Activated CD8-positive, alpha-beta memory T cell treated with anti-CD3 and anti-CD28 coated beads for 36 hours (primary cell): ENCODE results near the gene ATP8A2. TPM values are rescaled to one million over a fixed set of nuclear protein-coding genes. Genes with fewer than 3 reads are reported as not detected.
"Not testable (repeated sequence)": the region's sequence is repeated elsewhere in the genome, so short reads cannot be mapped to it uniquely, and the experiment has no call there.

Experiments used
- CTCF ChIA-PET: fragments of 350-600 bp; sonication (Branson Sonifier 250); formaldehyde crosslinking; loops from one replicate; lab custom pipeline; 2021; ENCODE audit warnings: antibody characterized with exemption; lab: Charles Lee
- POLR2A ChIA-PET: fragments of 350-600 bp; sonication (Branson Sonifier 250); formaldehyde crosslinking; loops from one replicate; lab custom pipeline; 2021; ENCODE audit warnings: antibody characterized with exemption; lab: Charles Lee
- total RNA-seq, 2 experiments: library from RNA; stranded (reverse); gene quantifications; one replicate each; pipeline ENCODE4 v1.2.3, GENCODE V29; 2021

ATP8A2 gene
- total RNA-seq = under 1 TPM; 0.75 to 0.97 TPM

GRCh38 chr13:25371875-25372283, at the start of gene ATP8A2:
Gene ATP8A2 (plus strand): TSS chr13:25371974. CDS start chr13:25372213, 239 bp downstream.
- CTCF ChIA-PET = no interaction called here
- POLR2A ChIA-PET = no interaction called here

GRCh38 chr13:25324100-25324499, 47.7 kb upstream of the ATP8A2 start:
- CTCF ChIA-PET = no interaction called here
- POLR2A ChIA-PET = interaction anchor here (0.6 kb wide), 1 partner anchor 60 kb away, joined by 3 read pairs; no protein-coding TSS in a partner anchor

- ChIA-PET POLR2A (no interaction called here), CTCF (no interaction called here)
Measured at GRCh38 chr13:25329706-25330105, 42.1 kb upstream of the ATP8A2 start.

- CTCF ChIA-PET = no interaction called here
- POLR2A ChIA-PET = no interaction called here
Measured at GRCh38 chr13:25330541-25330940, 41.2 kb upstream of the ATP8A2 start.

DNA sequence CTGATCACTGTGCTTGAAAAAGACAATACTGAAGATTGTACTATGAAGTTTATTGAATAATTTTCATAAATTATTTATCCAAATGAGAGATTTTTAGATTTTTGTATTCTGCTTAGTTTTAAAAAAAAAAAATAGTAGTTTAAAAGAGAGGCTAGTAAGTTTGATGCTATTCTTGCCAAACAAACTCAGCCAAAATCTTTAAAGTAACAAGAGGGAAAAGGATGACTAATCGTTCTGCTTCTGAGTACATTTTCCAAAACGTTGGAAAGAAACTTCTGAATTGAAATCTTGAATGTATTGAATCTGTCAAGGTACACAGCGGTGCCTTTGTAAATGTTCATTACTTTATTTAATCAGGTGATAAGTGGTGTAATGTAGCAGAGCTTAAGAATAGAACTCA, 35.9 kb upstream of the ATP8A2 start:
- ChIA-PET POLR2A (no interaction called here), CTCF (no interaction called here)

- CTCF ChIA-PET = no interaction called here
Measured at GRCh38 chr13:25345576-25345975, 26.2 kb upstream of the ATP8A2 start.

GRCh38 chr13:25347151-25347550, 24.6 kb upstream of the ATP8A2 start:
- ChIA-PET CTCF (no interaction called here), POLR2A (no interaction called here)

More at GRCh38 chr13:25345576-25345975, 26.2 kb upstream of the ATP8A2 start:
- POLR2A ChIA-PET = no interaction called here

- CTCF ChIA-PET = no interaction called here
Measured at GRCh38 chr13:25351404-25351803, 20.4 kb upstream of the ATP8A2 start.

DNA sequence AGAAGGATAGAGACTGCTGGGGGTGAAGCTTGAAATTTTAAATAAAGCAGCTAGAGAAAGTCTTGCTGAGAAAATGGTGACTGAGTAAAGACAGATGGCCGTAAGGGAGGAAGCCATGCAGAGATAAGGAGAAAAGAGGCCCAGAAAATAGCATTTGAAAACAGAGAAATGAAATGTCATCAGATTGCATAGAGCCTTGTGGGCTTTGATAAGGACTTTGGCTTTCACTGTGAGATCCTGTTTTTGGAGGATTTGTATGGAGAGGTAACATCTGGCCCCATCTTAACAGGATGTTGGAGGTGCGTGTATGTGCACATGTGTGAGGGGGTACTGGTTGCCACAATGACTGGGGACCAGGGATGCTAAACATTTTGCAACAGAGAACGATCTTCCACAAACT, 19.5 kb upstream of the ATP8A2 start:
- ChIA-PET CTCF (no interaction called here), POLR2A (no interaction called here)

More at GRCh38 chr13:25351404-25351803, 20.4 kb upstream of the ATP8A2 start:
- POLR2A ChIA-PET = no interaction called here

DNA sequence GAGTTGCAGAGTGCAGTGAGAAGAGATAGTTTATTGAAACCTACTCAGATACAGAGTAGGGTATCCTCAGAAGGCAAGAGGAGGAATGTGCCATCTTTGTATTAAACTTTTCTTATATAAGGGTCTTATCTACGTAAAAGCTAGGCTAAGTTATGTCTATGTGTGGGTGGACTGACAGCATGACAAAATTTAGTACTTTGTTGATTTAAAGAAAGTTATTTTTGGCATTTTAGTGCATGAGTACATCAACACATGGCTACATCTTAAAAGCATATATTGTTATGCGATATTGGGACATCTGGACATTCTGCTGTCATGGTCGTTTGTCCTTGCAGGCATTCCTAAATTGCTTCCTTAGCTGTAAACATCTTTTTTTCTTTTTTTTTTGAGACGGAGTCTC, 19.0 kb upstream of the ATP8A2 start:
- CTCF ChIA-PET = no interaction called here
- POLR2A ChIA-PET = no interaction called here

DNA sequence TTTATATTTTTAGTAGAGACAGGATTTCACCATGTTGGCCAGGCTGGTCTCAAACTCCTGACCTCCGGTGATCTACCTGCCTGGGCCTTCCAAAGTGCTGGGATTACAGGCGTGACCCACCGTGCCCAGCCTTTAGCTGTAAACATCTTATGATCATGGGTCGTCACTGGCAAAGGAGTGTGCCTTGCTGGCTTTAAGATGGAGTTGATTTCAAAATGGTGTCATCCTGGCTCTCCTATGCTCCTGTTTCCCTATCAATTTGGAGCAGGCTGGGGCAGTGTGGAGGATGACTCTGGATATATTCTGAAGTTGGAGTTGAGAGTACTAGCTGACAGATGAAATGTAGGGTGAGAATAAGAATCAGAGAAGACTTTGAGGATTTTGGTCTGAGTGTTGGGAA, 18.4 kb upstream of the ATP8A2 start:
- ChIA-PET CTCF (no interaction called here), POLR2A (no interaction called here)

GRCh38 chr13:25354377-25354776, 17.4 kb upstream of the ATP8A2 start:
- POLR2A ChIA-PET = no interaction called here
- CTCF ChIA-PET = interaction anchor here (1.0 kb wide), 1 partner anchor 11 kb away, joined by 3 read pairs; no protein-coding TSS in a partner anchor

DNA sequence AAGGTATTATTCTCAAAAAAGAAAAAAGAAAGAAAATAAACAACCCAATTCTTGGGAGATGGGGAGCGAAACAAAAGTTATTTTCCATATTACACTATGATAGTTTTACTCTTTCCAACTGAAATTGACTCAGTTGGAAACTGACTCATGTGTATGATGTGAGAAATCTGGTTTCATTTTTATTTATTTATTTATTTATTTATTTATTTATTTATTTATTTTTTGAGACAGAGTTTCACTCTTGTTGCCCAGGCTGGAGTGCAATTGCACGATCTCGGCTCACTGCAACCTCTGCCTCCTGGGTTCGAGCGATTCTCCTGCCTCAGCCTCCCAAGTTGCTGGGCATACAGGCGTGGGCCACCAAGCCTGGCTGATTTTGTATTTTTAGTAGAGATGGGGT, 11.3 kb upstream of the ATP8A2 start:
- POLR2A ChIA-PET, CTCF ChIA-PET: not testable (repeated sequence)

DNA sequence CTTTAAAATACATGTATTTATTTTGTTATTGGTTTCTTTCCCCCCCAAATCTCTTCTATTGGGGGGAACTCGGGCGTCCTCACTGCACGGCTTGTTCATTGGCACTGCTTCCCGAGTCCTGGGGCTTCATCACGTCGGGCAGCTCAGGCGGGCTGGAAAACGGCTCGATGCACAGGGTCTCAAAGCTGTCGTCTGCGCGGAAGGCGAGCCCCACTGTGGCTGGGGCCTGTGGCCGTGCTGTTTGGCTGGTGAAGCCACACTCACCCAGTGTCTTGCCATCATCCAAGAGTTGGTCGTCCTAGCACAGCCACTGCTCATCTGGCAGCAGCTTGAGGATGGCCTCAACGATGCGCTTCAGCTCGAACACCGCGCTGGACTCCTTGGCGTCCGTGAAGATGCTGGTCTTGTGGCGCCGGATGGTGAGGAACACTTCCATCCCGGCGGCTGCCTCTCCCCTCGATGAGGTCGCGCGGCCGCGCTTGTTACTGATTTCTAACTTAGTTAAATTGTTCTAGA, 6.0 kb upstream of the ATP8A2 start:
- CTCF ChIA-PET = interaction anchor here (1.0 kb wide), 1 partner anchor 8 kb away, joined by 3 read pairs; no protein-coding TSS in a partner anchor

DNA sequence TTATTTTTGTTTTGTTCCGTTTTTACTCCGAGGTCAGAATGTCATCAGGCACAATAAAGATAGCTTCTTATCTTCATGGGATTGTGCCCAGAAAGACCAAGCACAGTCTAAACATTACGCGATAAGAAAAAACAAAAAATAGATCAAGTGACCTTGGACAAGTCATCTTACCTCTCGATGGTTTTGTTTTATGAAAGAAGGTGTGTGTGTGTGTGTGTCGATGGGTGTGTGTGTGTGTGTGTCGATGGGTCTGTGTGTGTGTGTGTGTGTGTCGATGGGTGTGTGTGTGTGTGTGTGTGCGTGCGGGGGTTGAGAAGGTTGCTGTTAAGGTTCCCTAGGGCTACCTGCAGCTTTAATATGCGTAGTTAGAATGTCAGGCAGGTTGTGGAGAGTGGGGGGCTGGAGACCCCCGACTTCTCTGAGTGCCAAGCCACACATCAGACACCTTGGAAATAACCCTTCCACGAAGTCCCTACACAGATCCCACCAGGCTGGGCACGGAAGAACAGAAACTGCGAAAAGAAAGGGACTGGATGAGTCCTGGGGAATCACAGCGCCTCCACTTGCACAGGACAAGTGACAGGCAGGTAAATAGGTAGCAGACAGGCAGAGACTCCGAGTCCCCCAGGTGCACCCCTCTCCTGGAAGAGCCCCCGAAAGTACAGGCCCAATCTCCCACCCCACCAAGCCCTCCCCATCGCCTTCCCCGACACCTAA, 458 bp upstream of the ATP8A2 start:
- CTCF ChIA-PET = interaction anchor here (0.8 kb wide), 1 partner anchor 57 kb away, joined by 3 read pairs; no protein-coding TSS in a partner anchor

More for the DNA sequence above, 6.0 kb upstream of the ATP8A2 start:
- POLR2A ChIA-PET = no interaction called here

DNA sequence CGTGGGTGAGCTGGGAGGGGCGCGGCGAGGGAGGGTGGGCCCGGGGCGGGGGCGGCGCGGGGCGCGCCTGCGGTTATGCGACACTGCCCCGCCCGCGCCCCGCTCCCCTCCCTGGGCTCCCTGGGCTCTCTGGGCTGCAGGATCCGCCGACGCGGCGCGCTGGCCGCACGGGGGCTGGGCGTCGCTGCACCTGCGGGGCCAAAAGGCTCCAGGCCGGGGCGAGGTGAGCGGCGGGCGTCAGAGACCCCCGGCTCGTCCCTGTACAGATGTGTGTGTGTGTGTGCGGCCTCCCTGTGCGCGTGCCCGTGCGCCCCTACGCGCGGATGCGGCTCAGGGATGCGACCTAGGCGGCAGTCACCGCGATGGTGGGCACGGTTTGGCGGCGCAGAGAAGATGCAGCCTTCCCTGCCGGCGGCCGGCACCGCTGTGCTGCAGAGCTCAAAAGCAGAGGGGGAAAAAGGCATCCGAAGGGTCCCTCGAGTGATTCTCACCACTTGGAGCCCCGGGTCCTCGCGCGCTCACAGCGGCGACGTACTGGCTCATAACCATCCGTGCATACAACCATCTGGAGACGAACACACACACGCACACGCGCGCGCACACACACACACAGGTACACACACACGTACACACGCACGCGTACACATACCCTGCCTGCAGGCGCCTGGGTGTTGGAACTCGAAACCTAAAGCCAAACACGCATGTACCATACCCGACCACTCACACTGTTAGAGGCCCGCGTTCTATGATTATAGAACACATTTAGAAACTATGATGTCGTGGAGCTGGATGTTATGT, 709 bp downstream of the ATP8A2 start:
- ChIA-PET POLR2A (no interaction called here), CTCF (no interaction called here)

More for the DNA sequence above, 458 bp upstream of the ATP8A2 start:
- POLR2A ChIA-PET = no interaction called here

- POLR2A ChIA-PET = no interaction called here
Measured at GRCh38 chr13:25375727-25376358, 4.1 kb downstream of the ATP8A2 start.

DNA sequence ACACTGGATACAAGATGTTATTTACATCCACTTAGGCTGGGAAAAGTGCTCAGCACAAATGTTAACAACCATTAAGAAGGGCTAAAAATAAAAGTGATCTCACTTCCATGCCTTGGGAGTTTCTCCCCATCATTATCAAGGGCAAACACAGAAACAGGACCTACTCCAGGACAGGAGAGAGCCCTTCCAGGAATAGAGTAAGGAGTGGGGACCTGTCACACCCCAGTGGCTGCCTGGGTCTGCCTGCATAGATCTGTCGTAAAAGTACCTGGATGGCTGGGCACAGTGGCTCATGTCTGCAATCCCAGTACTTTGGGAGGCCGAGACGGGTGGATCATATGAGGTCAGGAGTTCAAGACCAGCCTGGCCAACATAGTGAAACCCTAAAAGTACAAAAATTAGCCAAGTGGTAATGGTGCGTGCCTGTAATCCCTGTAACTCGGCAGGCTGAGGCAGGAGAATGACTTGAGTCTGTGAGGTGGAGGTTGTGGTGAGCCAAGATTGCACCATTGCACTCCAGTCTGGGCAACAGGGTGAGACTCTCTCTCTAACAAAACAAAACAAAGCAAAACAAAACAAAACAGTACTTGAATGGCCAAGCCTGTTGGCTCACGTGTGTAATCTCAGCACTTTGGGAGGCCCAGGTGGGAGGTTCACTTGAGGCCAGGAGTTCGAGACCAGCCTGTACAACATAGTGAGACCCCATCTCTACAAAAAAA, 5.6 kb downstream of the ATP8A2 start:
- CTCF ChIA-PET = no interaction called here

More at GRCh38 chr13:25375727-25376358, 4.1 kb downstream of the ATP8A2 start:
- CTCF ChIA-PET = interaction anchor here (1.0 to 1.6 kb wide), 2 partner anchors 9 to 105 kb away, joined by 3 to 4 read pairs; no protein-coding TSS in a partner anchor

GRCh38 chr13:25378528-25378927, 6.8 kb downstream of the ATP8A2 start:
- ChIA-PET CTCF (no interaction called here), POLR2A (no interaction called here)

More for the DNA sequence above, 5.6 kb downstream of the ATP8A2 start:
- POLR2A ChIA-PET = no interaction called here
